PFSK-1 (cell line): ENCODE measurements around the gene TMEM17.

Experiments used
- FOXP2 ChIP-seq: optimal IDR thresholded peaks from 2 replicates; pipeline ENCODE3; 2011; ENCODE audit warnings: borderline replicate concordance, control low read depth, inconsistent platforms; ENCODE audit not compliant: insufficient read depth; ENCODE audit errors: extremely low read length, extremely low read depth
- POLR2AphosphoS5 ChIP-seq: IDR thresholded peaks from 2 replicates; pipeline ENCODE4 v1.6.1; 2012; ENCODE audit warnings: low read depth, mild to moderate bottlenecking, control low read depth, low read length, moderate library complexity
- REST ChIP-seq, 2 experiments: IDR thresholded peaks; 2 replicates each; pipeline versions ENCODE4 v1.6.1 to v1.8.0; 2011 to 2012; ENCODE audit warnings: low read depth in 2 of 2, low read length in 2 of 2, control low read depth in 1 of 2, inconsistent platforms in 1 of 2, mild to moderate bottlenecking in 1 of 2, moderate library complexity in 1 of 2; ENCODE audit not compliant: insufficient read depth in 1 of 2
- SIN3A ChIP-seq: IDR thresholded peaks from 2 replicates; pipeline ENCODE4 v1.6.1; 2012; ENCODE audit warnings: mild to moderate bottlenecking, low read length, moderate library complexity, borderline replicate concordance; ENCODE audit not compliant: insufficient read depth
- TAF1 ChIP-seq: IDR thresholded peaks from 2 replicates; pipeline ENCODE4 v1.6.1; 2012; ENCODE audit warnings: low read length, control low read depth, borderline replicate concordance; ENCODE audit not compliant: insufficient read depth

Gene TMEM17

GRCh38 chr2:62479917-62480316 is 26.1 kb downstream of the TMEM17 start:
- TF ChIP-seq FOXP2 = no peak
- TF ChIP-seq POLR2AphosphoS5 = no peak
- TF ChIP-seq REST (IDR thresholded peaks at IDR 0.05; ENCODE audit: insufficient read depth in 1 of 2, low read depth in 2 of 2, low read length in 2 of 2) = no peak
- TF ChIP-seq SIN3A = no peak
- TF ChIP-seq TAF1 = no peak

- TF ChIP-seq SIN3A (no peak), FOXP2 (peak; percentile 45)
These were observed 27.9 kb downstream of the TMEM17 start for GRCh38 chr2:62478093-62478580.

GRCh38 chr2:62477573-62477972 is 28.4 kb downstream of the TMEM17 start:
- TF ChIP-seq FOXP2 = no peak
- no peak for TF ChIP-seq TAF1
- no peak for TF ChIP-seq REST (IDR thresholded peaks at IDR 0.05; ENCODE audit: insufficient read depth in 1 of 2, low read depth in 2 of 2, low read length in 2 of 2)
- no peak for TF ChIP-seq SIN3A
- no peak for TF ChIP-seq POLR2AphosphoS5

GRCh38 chr2:62475172-62476011 is 30.6 kb downstream of the TMEM17 start:
- TF ChIP-seq REST (IDR thresholded peaks at IDR 0.05; ENCODE audit: insufficient read depth in 1 of 2, low read depth in 2 of 2, low read length in 2 of 2) (no peak), FOXP2 (no peak), TAF1 (no peak), SIN3A (no peak), POLR2AphosphoS5 (no peak)

GRCh38 chr2:62474176-62474575 is 31.8 kb downstream of the TMEM17 start:
- no peak for TF ChIP-seq SIN3A
- no peak for TF ChIP-seq TAF1
- TF ChIP-seq POLR2AphosphoS5 = no peak
- no peak for TF ChIP-seq FOXP2
- no peak for TF ChIP-seq REST (IDR thresholded peaks at IDR 0.05; ENCODE audit: insufficient read depth in 1 of 2, low read depth in 2 of 2, low read length in 2 of 2)
